PFSK-1 (cell line): ENCODE measurements around the gene KAZN.

Source experiments
- SIN3A ChIP-seq: IDR thresholded peaks from 2 replicates; pipeline ENCODE4 v1.6.1; 2012; ENCODE audit warnings: mild to moderate bottlenecking, low read length, moderate library complexity, borderline replicate concordance; ENCODE audit not compliant: insufficient read depth
- TF ChIP-seq, protein P1 (sequence below), 2 experiments: IDR thresholded peaks; 2 replicates each; pipeline versions ENCODE4 v1.6.1 to v1.8.0; 2011 to 2012; ENCODE audit warnings: low read depth in 2 of 2, low read length in 2 of 2, control low read depth in 1 of 2, inconsistent platforms in 1 of 2, mild to moderate bottlenecking in 1 of 2, moderate library complexity in 1 of 2; ENCODE audit not compliant: insufficient read depth in 1 of 2

DNA sequence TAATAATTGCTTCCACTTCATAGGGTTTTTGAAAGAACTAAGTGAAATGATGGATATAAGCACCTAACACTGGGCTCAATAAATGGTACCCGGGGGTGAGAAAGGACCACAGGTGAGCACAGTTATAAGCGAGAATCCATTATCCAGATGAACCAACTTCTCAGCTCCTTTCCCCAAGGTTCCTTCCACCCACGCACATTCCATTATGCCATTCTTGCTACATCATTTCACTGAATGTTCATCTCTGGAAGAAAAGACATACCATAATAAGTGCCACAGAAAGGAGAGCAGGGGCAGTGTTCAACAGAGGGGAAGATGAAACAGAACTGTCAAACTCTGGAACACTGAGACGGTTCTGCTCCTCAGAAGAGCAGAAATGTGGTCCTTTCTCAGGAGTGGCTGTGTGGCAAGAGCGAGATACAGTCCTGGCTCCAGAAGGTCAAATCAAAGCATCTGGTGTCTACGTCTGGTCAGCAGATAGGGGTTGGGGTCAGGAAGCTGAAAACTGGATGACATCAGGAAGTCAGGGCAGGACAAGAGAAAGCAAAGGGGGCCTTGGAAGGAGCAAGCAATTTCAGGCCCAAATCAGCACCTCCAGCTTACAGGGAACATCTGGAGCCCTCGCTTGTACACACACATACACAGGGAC is 299.6 kb downstream of the KAZN start:
- TF ChIP-seq, protein P1, sequence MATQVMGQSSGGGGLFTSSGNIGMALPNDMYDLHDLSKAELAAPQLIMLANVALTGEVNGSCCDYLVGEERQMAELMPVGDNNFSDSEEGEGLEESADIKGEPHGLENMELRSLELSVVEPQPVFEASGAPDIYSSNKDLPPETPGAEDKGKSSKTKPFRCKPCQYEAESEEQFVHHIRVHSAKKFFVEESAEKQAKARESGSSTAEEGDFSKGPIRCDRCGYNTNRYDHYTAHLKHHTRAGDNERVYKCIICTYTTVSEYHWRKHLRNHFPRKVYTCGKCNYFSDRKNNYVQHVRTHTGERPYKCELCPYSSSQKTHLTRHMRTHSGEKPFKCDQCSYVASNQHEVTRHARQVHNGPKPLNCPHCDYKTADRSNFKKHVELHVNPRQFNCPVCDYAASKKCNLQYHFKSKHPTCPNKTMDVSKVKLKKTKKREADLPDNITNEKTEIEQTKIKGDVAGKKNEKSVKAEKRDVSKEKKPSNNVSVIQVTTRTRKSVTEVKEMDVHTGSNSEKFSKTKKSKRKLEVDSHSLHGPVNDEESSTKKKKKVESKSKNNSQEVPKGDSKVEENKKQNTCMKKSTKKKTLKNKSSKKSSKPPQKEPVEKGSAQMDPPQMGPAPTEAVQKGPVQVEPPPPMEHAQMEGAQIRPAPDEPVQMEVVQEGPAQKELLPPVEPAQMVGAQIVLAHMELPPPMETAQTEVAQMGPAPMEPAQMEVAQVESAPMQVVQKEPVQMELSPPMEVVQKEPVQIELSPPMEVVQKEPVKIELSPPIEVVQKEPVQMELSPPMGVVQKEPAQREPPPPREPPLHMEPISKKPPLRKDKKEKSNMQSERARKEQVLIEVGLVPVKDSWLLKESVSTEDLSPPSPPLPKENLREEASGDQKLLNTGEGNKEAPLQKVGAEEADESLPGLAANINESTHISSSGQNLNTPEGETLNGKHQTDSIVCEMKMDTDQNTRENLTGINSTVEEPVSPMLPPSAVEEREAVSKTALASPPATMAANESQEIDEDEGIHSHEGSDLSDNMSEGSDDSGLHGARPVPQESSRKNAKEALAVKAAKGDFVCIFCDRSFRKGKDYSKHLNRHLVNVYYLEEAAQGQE (IDR thresholded peaks at IDR 0.05; ENCODE audit: insufficient read depth in 1 of 2, low read depth in 2 of 2, low read length in 2 of 2) = no peak
- TF ChIP-seq SIN3A = no peak
